MM.1S (cell line): ENCODE results near the gene CPA5.

Experiments used
- CTCF ChIP-seq: fragments of 300-600 bp; sonication (generic); IDR thresholded peaks from 2 replicates; pipeline ENCODE4 v1.5.1; 2016; ENCODE audit warnings: antibody characterized with exemption, low read length, mixed read lengths
- EZH2 ChIP-seq: fragments of 300-600 bp; sonication (generic); optimal IDR thresholded peaks from 2 replicates; pipeline ENCODE3; 2017; ENCODE audit warnings: low read depth, mild to moderate bottlenecking, antibody characterized with exemption, low read length, mixed read lengths
- EZH2phosphoT487 ChIP-seq: fragments of 300-600 bp; sonication (generic); IDR thresholded peaks from 2 replicates; pipeline ENCODE4 v1.6.1; 2018; ENCODE audit warnings: antibody characterized with exemption, low read length

- TF ChIP-seq CTCF (no peak), EZH2 (no peak), EZH2phosphoT487 (no peak)
Observed at GRCh38 chr7:130314305-130314704, 30.3 kb upstream of the CPA5 start.
